Right cardiac atrium (tissue), 5 donors: Measurements from ENCODE around the gene GAL3ST1. TPM values are rescaled to one million over a fixed set of nuclear protein-coding genes. Genes with fewer than 3 reads are reported as not detected.
"Not testable (repeated sequence)": the region's sequence is repeated elsewhere in the genome, so short reads cannot be mapped to it uniquely, and the experiment has no call there.

Experiments
- ATAC-seq, 2 donors: fragments of 200-7000 bp; cut with Tn5 transposase; one replicate each; pipeline versions ENCODE4 v1.8.0 to v1.9.1; 2020; ENCODE audit warnings: moderate library complexity in 2 of 2, mild to moderate bottlenecking in 1 of 2
- DNase-seq, 3 donors: peaks; one replicate each; pipeline ENCODE4 v3.0.0-alpha.2; 2020
- H3K27ac ChIP-seq: one replicate; pipeline ENCODE4 v1.5.1; 2013; ENCODE audit warnings: mild to moderate bottlenecking, low read length, control low read depth, moderate library complexity
- H3K27me3 ChIP-seq: one replicate; pipeline ENCODE4 v1.6.1; 2013; ENCODE audit not compliant: control insufficient read depth, insufficient read depth
- H3K4me1 ChIP-seq: one replicate; pipeline ENCODE4 v1.6.1; 2013; ENCODE audit warnings: low read length; ENCODE audit not compliant: control insufficient read depth, insufficient read depth
- H3K4me3 ChIP-seq: one replicate; pipeline ENCODE4 v1.5.1; 2013; ENCODE audit warnings: low read length, control low read depth
- H3K9me3 ChIP-seq: one replicate; pipeline ENCODE4 v1.6.1; 2013; ENCODE audit warnings: low read length; ENCODE audit not compliant: control insufficient read depth
- WGBS: extraction: QIAGEN DNeasy Blood & Tissue Kit; methylation state at CpG from one replicate; pipeline ENCODE4 v1.1.7; 2013; 5-methylcytosine and 5-hydroxymethylcytosine counted together
- intact Hi-C, 4 donors: fragments of 100-400 bp; cut with DNase I; formaldehyde crosslinking; loops; one replicate each; pipeline versions ENCODE4 v1.11.0 to v1.14.0; 2022 to 2023
- long read RNA-seq, 4 donors: library from polyadenylated mRNA; unstranded; transcript quantifications; one replicate each; pipeline ENCODE4 v2.0.0, GENCODE V29; 2020 to 2021
- polyA plus RNA-seq: library from polyadenylated mRNA; stranded (reverse); fragments of 200-250 nt; gene quantifications from one replicate; pipeline ENCODE4 v1.2.3, GENCODE V29; 2013
- total RNA-seq, 4 donors: library from RNA; stranded (reverse); fragmentation: NEBNext Ultra II Directional; extraction: Animal tissue kit (Norgen Biotek cat#: 25700); gene quantifications; one replicate each; pipeline ENCODE4 v1.2.1, GENCODE V29; 2021
- donor health status: healthy with polysubstance abuse.
- donor health status: DM: no; HTN: yes; CAD: no.
- donor health status: DM: no; HTN: no; CAD: no.
- donor health status: DM: no; HTN: yes; CAD: no; lungs with severe emphysema.
- donor health status: DM: yes; HTN: yes; CAD: no.

GAL3ST1 gene
- total RNA-seq (under 1 TPM in 3 of 4 donors, not detected in 1; 0.17 to 0.93 (median 0.47) TPM), polyA plus RNA-seq (0.75 TPM)
- long read RNA-seq, donor 1, partial matches to known transcripts = 0 of 1 reads
- long read RNA-seq, donor 1, other reads (novel, unspliced or antisense) = 0 of 1 reads
- long read RNA-seq, donor 2 = 0 reads
- long read RNA-seq, donor 3 = 0 reads
- long read RNA-seq, donor 4, partial matches to known transcripts = 0 of 1 reads
- long read RNA-seq, donor 4, other reads (novel, unspliced or antisense) = 0 of 1 reads

GRCh38 chr22:30574095-30574981 is at the start of gene GAL3ST1:
Gene GAL3ST1, minus strand, starts transcription at chr22:30574665. Its CDS starts 17,273 bp downstream, at chr22:30557392.
- peak in 1 of 3 donors; percentile 61 for DNase-seq
- H3K27ac ChIP-seq = no peak within 1 kb of the TSS
- H3K4me3 ChIP-seq = no peak within 1 kb of the TSS
- ATAC-seq = peak; percentile 5 to 8
- H3K4me1 ChIP-seq = peaks cover 5% of the 10 kb centered on the region
- 4% methylated on average over 75 of the region's 75 CpGs for WGBS
- intact Hi-C loops = no loop called here
- no peaks in the 10 kb centered on the region for H3K27me3 ChIP-seq
- H3K9me3 ChIP-seq = no peaks in the 10 kb centered on the region

GRCh38 chr22:30619909-30620308 is 45.4 kb upstream of the GAL3ST1 start:
- 94% methylated on average over 6 of the region's 6 CpGs for WGBS
- H3K9me3 ChIP-seq, H3K27ac ChIP-seq, H3K4me1 ChIP-seq, intact Hi-C loops, DNase-seq, ATAC-seq, H3K4me3 ChIP-seq, H3K27me3 ChIP-seq: not testable (repeated sequence)

- intact Hi-C loops = no loop called here
- DNase-seq (no peak), ATAC-seq (no peak)
- 90% methylated on average over 6 of the region's 6 CpGs for WGBS
- Histone ChIP-seq H3K4me1 (no peaks in the 10 kb centered on the region), H3K27ac (no peak overlapping the region), H3K4me3 (no peak overlapping the region), H3K9me3 (no peaks in the 10 kb centered on the region), H3K27me3 (no peaks in the 10 kb centered on the region)
Observed at GRCh38 chr22:30617819-30618218, 43.4 kb upstream of the GAL3ST1 start.

- Histone ChIP-seq H3K9me3 (no peaks in the 10 kb centered on the region), H3K27me3 (no peaks in the 10 kb centered on the region), H3K27ac (no peak overlapping the region), H3K4me1 (no peaks in the 10 kb centered on the region), H3K4me3 (no peak overlapping the region)
- ATAC-seq = no peak
- intact Hi-C loops = no loop called here
- WGBS = 79% methylated on average over 7 of the region's 7 CpGs
- no peak for DNase-seq
Observed at GRCh38 chr22:30615543-30615954, 41.1 kb upstream of the GAL3ST1 start.

- no peaks in the 10 kb centered on the region for H3K9me3 ChIP-seq
- no peak overlapping the region for H3K27ac ChIP-seq
- DNase-seq (no peak), ATAC-seq (no peak)
- H3K27me3 ChIP-seq = no peaks in the 10 kb centered on the region
- intact Hi-C loops = no loop called here
- no peak overlapping the region for H3K4me3 ChIP-seq
- no peaks in the 10 kb centered on the region for H3K4me1 ChIP-seq
Observed at GRCh38 chr22:30614879-30615278, 40.4 kb upstream of the GAL3ST1 start.

- Histone ChIP-seq H3K27me3 (no peaks in the 10 kb centered on the region), H3K4me1 (no peaks in the 10 kb centered on the region), H3K27ac (no peak overlapping the region), H3K9me3 (no peaks in the 10 kb centered on the region), H3K4me3 (no peak overlapping the region)
- DNase-seq (no peak), ATAC-seq (no peak)
- intact Hi-C loops = no loop called here
- 98% methylated on average over 7 of the region's 7 CpGs for WGBS
Observed at GRCh38 chr22:30614268-30614667, 39.8 kb upstream of the GAL3ST1 start.

GRCh38 chr22:30612789-30613188 is 38.3 kb upstream of the GAL3ST1 start:
- no peaks in the 10 kb centered on the region for H3K27me3 ChIP-seq
- no peak overlapping the region for H3K27ac ChIP-seq
- DNase-seq (no peak), ATAC-seq (no peak)
- H3K4me1 ChIP-seq = no peaks in the 10 kb centered on the region
- H3K9me3 ChIP-seq = no peaks in the 10 kb centered on the region
- H3K4me3 ChIP-seq = no peak overlapping the region
- 94% methylated on average over 8 of the region's 8 CpGs for WGBS
- intact Hi-C loops = no loop called here

GRCh38 chr22:30611197-30611596 is 36.7 kb upstream of the GAL3ST1 start:
- ATAC-seq = no peak
- WGBS = 96% methylated on average over 3 of the region's 3 CpGs
- H3K4me1 ChIP-seq = no peaks in the 10 kb centered on the region
- H3K4me3 ChIP-seq = no peak overlapping the region
- no peaks in the 10 kb centered on the region for H3K9me3 ChIP-seq
- no peak for DNase-seq
- H3K27me3 ChIP-seq = no peaks in the 10 kb centered on the region
- intact Hi-C loops = no loop called here
- no peak overlapping the region for H3K27ac ChIP-seq

GRCh38 chr22:30610299-30610698 is 35.8 kb upstream of the GAL3ST1 start:
- Histone ChIP-seq H3K27me3 (no peaks in the 10 kb centered on the region), H3K9me3 (no peaks in the 10 kb centered on the region), H3K4me3 (no peak overlapping the region), H3K27ac (no peak overlapping the region), H3K4me1 (no peaks in the 10 kb centered on the region)
- ATAC-seq = no peak
- peak; percentile 44 to 73 (median 73) for DNase-seq
- intact Hi-C loops = no loop called here
- 69% methylated on average over 7 of the region's 7 CpGs for WGBS

- H3K9me3 ChIP-seq = no peaks in the 10 kb centered on the region
- H3K27me3 ChIP-seq = no peaks in the 10 kb centered on the region
- peak in 2 of 3 donors; percentile 59 to 70 for DNase-seq
- WGBS = 59% methylated on average over 17 of the region's 17 CpGs
- no peak overlapping the region for H3K4me3 ChIP-seq
- no peak overlapping the region for H3K27ac ChIP-seq
- intact Hi-C loops = no loop called here
- ATAC-seq = peak; percentile 59 to 69
- H3K4me1 ChIP-seq = no peaks in the 10 kb centered on the region
Observed at GRCh38 chr22:30609260-30610185, 35.1 kb upstream of the GAL3ST1 start.
